Measurements from ENCODE around the gene TANC1. TPM values are rescaled to one million over a fixed set of nuclear protein-coding genes. Genes with fewer than 3 reads are reported as not detected.

Gene TANC1
- total and polyA plus RNA-seq, 2 experiments from 2014 or later = 2.8 to 9.5 TPM

- TF ChIP-seq, protein P1, sequence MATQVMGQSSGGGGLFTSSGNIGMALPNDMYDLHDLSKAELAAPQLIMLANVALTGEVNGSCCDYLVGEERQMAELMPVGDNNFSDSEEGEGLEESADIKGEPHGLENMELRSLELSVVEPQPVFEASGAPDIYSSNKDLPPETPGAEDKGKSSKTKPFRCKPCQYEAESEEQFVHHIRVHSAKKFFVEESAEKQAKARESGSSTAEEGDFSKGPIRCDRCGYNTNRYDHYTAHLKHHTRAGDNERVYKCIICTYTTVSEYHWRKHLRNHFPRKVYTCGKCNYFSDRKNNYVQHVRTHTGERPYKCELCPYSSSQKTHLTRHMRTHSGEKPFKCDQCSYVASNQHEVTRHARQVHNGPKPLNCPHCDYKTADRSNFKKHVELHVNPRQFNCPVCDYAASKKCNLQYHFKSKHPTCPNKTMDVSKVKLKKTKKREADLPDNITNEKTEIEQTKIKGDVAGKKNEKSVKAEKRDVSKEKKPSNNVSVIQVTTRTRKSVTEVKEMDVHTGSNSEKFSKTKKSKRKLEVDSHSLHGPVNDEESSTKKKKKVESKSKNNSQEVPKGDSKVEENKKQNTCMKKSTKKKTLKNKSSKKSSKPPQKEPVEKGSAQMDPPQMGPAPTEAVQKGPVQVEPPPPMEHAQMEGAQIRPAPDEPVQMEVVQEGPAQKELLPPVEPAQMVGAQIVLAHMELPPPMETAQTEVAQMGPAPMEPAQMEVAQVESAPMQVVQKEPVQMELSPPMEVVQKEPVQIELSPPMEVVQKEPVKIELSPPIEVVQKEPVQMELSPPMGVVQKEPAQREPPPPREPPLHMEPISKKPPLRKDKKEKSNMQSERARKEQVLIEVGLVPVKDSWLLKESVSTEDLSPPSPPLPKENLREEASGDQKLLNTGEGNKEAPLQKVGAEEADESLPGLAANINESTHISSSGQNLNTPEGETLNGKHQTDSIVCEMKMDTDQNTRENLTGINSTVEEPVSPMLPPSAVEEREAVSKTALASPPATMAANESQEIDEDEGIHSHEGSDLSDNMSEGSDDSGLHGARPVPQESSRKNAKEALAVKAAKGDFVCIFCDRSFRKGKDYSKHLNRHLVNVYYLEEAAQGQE (IDR thresholded peaks at IDR 0.05; ENCODE audit: unreplicated experiment) = no peak
Measured at GRCh38 chr2:158928965-158929364, 39.5 kb upstream of the TANC1 start (continued).

- peaks cover 8% of the 10 kb centered on the region for H3K4me1 ChIP-seq (ENCODE audit: insufficient read depth)
- Mint-ChIP-seq H3K4me3 (no peak overlapping the region), H3K27me3 (ENCODE audit: insufficient read depth, low read depth, poor library complexity) (peaks cover 2% of the 10 kb centered on the region), H3K4me1 (peaks cover 11% of the 10 kb centered on the region), H3K36me3 (ENCODE audit: low read depth) (no peaks in the 10 kb centered on the region), H3K27ac (no peak overlapping the region), H3K9me3 (peaks cover 8% of the 10 kb centered on the region; the same call in 1 of the 3 replicates)
- H2AFZ ChIP-seq = no peak overlapping the region
- H3K27me3 ChIP-seq (ENCODE audit: insufficient read depth) = no peaks in the 10 kb centered on the region
- TF ChIP-seq JUNB (IDR thresholded peaks at IDR 0.05; ENCODE audit: unreplicated experiment) = no peak
- no peak for TF ChIP-seq STAT1 (IDR thresholded peaks at IDR 0.05; ENCODE audit: unreplicated experiment)
- no peak for TF ChIP-seq ZNF331 (CRISPR knock-in tag; IDR thresholded peaks at IDR 0.05; ENCODE audit: low read depth)
- TF ChIP-seq, protein P1 (IDR thresholded peaks at IDR 0.05; ENCODE audit: unreplicated experiment) = no peak
- TF ChIP-seq EZH2 (IDR thresholded peaks at IDR 0.05; ENCODE audit: low read depth, unreplicated experiment) = no peak
- TF ChIP-seq NANOG (IDR thresholded peaks at IDR 0.05; ENCODE audit: borderline replicate concordance) = no peak
- TF ChIP-seq ZNF114 (CRISPR knock-in tag; IDR thresholded peaks at IDR 0.05) = no peak
- TF ChIP-seq EZH2phosphoT487 (IDR thresholded peaks at IDR 0.05; ENCODE audit: unreplicated experiment) = no peak
- no peaks in the 10 kb centered on the region for H3K79me2 ChIP-seq (replicated peaks; ENCODE audit: insufficient read depth)
- no peaks in the 10 kb centered on the region for H3F3A ChIP-seq (replicated peaks; ENCODE audit: low read depth)
- H4K20me1 ChIP-seq (replicated peaks; ENCODE audit: insufficient read depth) = no peaks in the 10 kb centered on the region
- ATAC-seq = peak; percentile 38; the same call in 2 of the 3 replicates
- H3K4me3 ChIP-seq = no peak overlapping the region
- H3K36me3 ChIP-seq (ENCODE audit: insufficient read depth) = no peaks in the 10 kb centered on the region
- no peak overlapping the region for H3K27ac ChIP-seq (ENCODE audit: low read depth)
- H3K9me2 ChIP-seq (ENCODE audit: insufficient read depth) = peaks cover 2% of the 10 kb centered on the region; the same call in 1 of the 2 replicates
- DNase-seq (ENCODE audit: low spot score) = no peak
- H3K4me2 ChIP-seq = no peak overlapping the region
Measured at GRCh38 chr2:158931572-158931971, 36.9 kb upstream of the TANC1 start.
